Fibroblast of pulmonary artery (primary cell): ENCODE data around the gene KCNQ1.

Source experiments
- DNase-seq: peaks from one replicate; pipeline ENCODE4 v3.0.0-alpha.2; 2010; ENCODE audit warnings: low read depth
- H3K4me3 ChIP-seq: replicated peaks from 2 replicates; pipeline ENCODE4 v1.5.1; 2011; ENCODE audit warnings: low read depth, mild to moderate bottlenecking, control low read depth, low read length, moderate library complexity
- CTCF ChIP-seq: IDR thresholded peaks from 2 replicates; pipeline ENCODE4 v1.5.1; 2011; ENCODE audit warnings: mild to moderate bottlenecking, control low read depth, low read length, inconsistent platforms; ENCODE audit errors: missing control alignments

KCNQ1 gene

GRCh38 chr11:2436521-2437031, 8.2 kb upstream of the KCNQ1 start:
- DNase-seq: no peak
- no peak overlapping the region for H3K4me3 ChIP-seq
- TF ChIP-seq CTCF: no peak

GRCh38 chr11:2437516-2437915, 7.3 kb upstream of the KCNQ1 start:
- no peak overlapping the region for H3K4me3 ChIP-seq
- no peak for DNase-seq
- TF ChIP-seq CTCF: no peak

GRCh38 chr11:2439820-2440219, 5.0 kb upstream of the KCNQ1 start:
- no peak for DNase-seq
- TF ChIP-seq CTCF: no peak
- H3K4me3 ChIP-seq: no peak overlapping the region

GRCh38 chr11:2440646-2441045, 4.2 kb upstream of the KCNQ1 start:
- no peak overlapping the region for H3K4me3 ChIP-seq
- DNase-seq: no peak
- TF ChIP-seq CTCF: no peak

GRCh38 chr11:2441171-2441570, 3.6 kb upstream of the KCNQ1 start:
- no peak for DNase-seq
- no peak overlapping the region for H3K4me3 ChIP-seq
- TF ChIP-seq CTCF: no peak

- no peak overlapping the region for H3K4me3 ChIP-seq
- no peak for TF ChIP-seq CTCF
- no peak for DNase-seq
Measured at GRCh38 chr11:2442589-2442988, 2.2 kb upstream of the KCNQ1 start.

- TF ChIP-seq CTCF: no peak
- no peak overlapping the region for H3K4me3 ChIP-seq
- no peak for DNase-seq
Measured at GRCh38 chr11:2443406-2443805, 1.4 kb upstream of the KCNQ1 start.
